NCI-H2196 treated with DMSO at 0.1 percent for 48 hours (cell line): ENCODE measurements around the gene ANKRD13A.
"Not testable (repeated sequence)": the region's sequence is repeated elsewhere in the genome, so short reads cannot be mapped to it uniquely, and the experiment has no call there.

ENCODE experiments used
- DNase-seq: peaks from one replicate; lab custom pipeline; 2025; ENCODE audit not compliant: unreplicated experiment; lab: John Stamatoyannopoulos, UW

ANKRD13A gene

DNA sequence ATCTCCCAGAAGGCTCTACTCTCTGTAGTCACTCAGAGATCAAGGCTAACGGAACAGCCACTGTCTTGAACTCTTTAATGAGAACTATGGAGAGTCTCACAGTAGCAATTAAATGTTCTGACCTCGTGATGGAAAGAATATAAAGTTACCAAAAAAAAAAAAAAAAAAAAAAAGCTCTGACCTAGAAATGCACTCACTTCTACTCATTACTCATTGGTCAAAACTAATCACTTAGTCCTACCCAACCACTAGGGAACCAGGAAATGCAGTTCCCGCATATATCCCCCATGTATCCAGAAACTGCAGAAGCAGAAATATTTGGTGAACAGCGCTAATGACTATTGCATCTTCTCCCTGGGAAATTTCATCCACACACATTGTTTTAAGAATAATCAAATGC is 78.6 kb downstream of the ANKRD13A start:
- no peak for DNase-seq

DNA sequence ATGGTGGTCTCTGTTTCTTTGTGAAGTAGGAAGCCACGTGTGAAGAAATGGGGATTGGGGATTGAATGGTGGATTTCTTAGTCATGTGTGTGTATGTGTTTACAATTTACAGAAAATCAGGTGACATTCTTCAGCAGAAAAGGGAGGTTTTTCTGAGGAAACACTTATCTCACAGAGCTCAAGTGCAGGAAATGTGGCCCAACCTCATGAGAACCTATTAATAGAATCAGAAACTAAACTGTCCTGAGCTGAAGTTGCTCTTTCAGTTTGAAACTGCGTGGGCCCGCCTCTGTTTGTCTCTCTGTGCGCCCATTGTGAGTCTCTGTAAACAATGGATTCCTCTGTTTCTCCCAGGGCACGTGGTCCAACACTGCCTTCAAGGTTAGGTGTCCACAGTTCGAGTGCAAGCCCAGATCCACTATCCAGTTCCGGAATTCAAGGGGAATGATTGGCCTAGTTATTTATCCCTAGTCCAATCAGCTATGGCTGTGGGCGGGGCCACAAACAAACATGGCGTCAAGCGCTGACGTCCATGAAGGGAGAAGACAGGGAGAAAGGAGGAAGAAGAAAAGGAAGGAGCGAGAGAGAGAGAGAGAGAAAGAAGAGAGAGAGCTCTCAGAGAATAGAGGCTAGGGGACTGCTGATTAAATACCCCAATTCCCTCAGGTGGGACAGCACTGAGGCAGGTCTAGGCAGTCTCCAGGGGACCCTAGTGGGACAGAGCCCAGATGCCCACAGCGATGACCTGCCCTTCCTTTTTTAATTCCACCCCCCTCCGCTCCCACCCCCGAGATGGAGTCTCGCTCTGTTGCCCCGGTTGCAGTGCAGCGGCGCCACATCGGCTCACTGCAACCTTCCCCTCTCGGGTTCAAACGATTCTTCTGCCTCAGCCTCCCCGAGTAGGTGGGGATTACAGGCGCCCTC is 80.5 kb downstream of the ANKRD13A start:
- no peak for DNase-seq

DNA sequence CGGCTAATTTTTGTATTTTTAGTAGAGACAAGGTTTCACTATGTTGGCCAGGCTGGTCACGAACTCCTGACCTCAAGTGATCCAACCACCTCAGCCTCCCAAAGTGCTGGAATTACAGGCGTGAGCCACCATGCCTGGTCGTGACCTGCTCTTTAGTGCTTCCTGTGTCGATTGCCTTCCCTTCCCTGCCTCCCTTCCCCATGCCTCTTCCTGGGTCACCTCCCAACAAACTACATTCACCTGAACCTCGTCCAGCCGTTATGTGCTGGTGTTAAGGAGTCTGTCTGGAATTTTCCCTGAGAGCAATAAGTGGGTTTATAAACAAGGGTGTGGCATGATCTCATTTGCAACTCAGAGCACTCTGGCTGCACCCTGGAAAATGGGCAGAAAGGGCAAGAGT is 81.2 kb downstream of the ANKRD13A start:
- no peak for DNase-seq

DNA sequence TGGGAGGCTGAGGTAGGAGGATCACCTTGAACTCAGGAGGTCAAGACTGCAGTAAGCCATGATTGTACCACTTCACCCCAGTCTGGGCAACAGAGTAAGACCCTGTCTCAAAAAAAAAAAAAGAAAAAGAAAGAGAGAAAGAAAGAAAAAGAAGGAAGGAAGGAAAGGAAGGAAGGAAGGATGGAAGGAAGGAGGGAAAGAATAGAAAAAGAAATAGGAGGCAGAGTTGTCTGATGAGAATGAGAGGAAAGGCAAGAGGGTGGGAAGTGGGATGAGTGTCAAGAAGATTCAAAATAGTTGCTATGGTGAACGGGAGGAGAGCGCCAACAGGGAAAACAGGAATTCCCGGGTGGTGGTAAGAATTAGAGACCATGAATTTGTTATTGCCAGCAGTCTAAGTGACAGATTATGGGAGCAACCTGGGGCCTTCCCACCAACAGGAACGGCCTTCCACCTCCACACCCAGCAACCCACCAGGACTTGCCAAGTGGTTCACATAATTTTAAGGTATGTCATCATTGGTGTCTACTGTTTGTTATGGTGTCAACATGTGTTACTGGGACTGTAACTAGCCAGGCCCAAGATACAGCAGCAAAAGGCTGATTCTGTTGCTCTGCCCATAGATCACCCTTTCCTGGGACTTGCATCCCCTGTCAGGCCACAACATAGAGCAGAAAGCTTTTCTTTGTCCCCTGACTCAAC is 85.2 kb downstream of the ANKRD13A start:
- no peak for DNase-seq

DNA sequence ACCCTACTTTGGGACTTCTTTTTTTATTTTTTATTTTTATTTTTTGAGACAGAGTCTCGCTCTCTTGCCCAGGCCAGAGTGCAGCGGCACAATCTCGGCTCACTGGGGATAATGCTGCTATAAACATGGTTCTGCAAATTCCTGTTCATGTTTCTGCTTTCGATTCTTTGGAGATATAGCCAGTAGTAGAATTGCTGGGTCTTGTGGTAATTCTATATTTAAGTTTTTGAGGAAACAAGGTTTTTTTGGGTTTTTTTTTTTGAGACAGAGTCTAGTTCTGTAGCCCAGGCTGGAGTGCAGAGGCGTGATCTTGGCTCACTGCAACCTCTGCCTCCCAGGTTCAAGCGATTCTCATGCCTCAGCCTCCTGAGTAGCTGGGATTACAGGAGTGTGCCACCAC is 89.0 kb downstream of the ANKRD13A start:
- DNase-seq: not testable (repeated sequence)

DNA sequence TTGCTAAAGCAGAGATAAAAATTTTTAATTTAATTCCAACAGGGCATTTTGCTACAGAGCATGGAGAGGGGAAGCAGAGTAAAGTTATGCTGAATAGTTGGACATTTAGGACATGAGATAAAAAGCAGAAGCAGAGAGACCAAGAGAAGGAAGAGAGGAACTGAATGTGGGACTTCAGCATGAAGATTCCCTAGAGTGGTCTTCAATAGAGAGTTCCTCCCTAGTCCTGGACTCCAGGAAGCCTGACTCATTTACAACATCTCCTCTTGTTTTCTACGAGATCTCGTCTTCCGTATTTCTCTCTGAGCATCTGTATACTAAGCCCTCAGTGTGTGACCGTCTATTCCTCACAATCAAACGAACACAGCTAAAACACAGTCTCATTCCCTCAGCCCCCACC is 89.7 kb downstream of the ANKRD13A start:
- DNase-seq: no peak
